Vagina (tissue), 2 donors: ENCODE data around the gene ZBTB7C. TPM values are rescaled to one million over a fixed set of nuclear protein-coding genes. Genes with fewer than 3 reads are reported as not detected.

Experiments used
- DNase-seq, 2 donors: peaks; one replicate each; pipeline ENCODE4 v3.0.0-alpha.2; 2017; ENCODE audit errors: extremely low spot score in 2 of 2
- H3K27ac ChIP-seq: fragments of 200-600 bp; sonication (generic); one replicate; pipeline ENCODE4 v1.5.1; 2019
- H3K27me3 ChIP-seq: fragments of 200-600 bp; sonication (generic); one replicate; pipeline ENCODE4 v1.5.1; 2019
- H3K36me3 ChIP-seq, 2 donors: fragments of 200-600 bp; sonication (generic); one replicate each; pipeline ENCODE4 v1.5.1; 2017 to 2019
- H3K4me1 ChIP-seq: fragments of 200-600 bp; sonication (generic); one replicate; pipeline ENCODE4 v1.5.1; 2019
- H3K4me3 ChIP-seq, 2 donors: fragments of 200-600 bp; sonication (generic); 1 replicate in 1 of 2; 2 replicates in 1 of 2; pipeline ENCODE4 v1.5.1; 2016 to 2019
- H3K9me3 ChIP-seq: fragments of 200-600 bp; sonication (generic); one replicate; pipeline ENCODE4 v1.5.1; 2019
- POLR2A ChIP-seq, 2 donors: fragments of 450-650 bp; IDR thresholded peaks; one replicate each; pipeline ENCODE4 v1.6.1; 2017; ENCODE audit warnings: antibody characterized with exemption in 2 of 2, mild to moderate bottlenecking in 2 of 2, moderate library complexity in 2 of 2
- POLR2AphosphoS5 ChIP-seq, 2 donors: sonication (generic); formaldehyde crosslinking; IDR thresholded peaks; one replicate each; pipeline ENCODE4 v1.9.0; 2017; ENCODE audit warnings: antibody characterized with exemption in 2 of 2, mild to moderate bottlenecking in 2 of 2, low read depth in 1 of 2; ENCODE audit not compliant: insufficient read depth in 1 of 2
- intact Hi-C: fragments of 100-400 bp; cut with DNase I; formaldehyde crosslinking; loops from one replicate; pipeline ENCODE4 v1.15.1; 2023
- total RNA-seq: library from RNA; depleted of rRNA; stranded (reverse); fragments of >200 nt; gene quantifications from one replicate; pipeline ENCODE4 v1.2.3, GENCODE V29; 2016
- TF ChIP-seq, protein P1 (sequence below), 3 experiments: fragments of 450-650 bp in 2 of 3; fragments of 200-600 bp in 1 of 3; sonication (generic) in 1 of 3; IDR thresholded peaks; one replicate each; pipeline ENCODE4 v1.5.1; 2017 to 2019; ENCODE audit warnings: antibody characterized with exemption in 3 of 3, mild to moderate bottlenecking in 2 of 3, moderate library complexity in 2 of 3

Gene ZBTB7C
- total RNA-seq, 1 donor from 2014 or later = 40.5 TPM

DNA sequence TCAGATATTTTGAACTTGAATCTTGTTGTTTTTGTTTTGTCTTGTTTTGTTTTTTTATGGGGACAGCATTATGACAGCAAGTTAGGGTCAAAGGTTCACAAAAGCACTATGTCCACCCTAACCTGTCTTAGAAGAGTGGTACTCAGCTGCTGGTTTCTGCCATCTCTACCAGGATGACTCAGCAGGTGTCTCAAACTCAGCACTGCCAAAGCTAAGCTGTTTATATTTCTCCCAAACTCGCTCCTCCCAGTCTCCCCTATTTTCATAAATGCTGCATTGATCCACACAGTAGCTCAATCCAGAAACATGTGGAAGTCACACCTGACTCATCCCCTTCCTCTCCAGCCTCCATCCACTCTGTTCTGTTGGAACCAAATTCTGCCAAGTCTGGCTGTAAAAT is 134.9 kb downstream of the ZBTB7C start:
- Histone ChIP-seq H3K36me3 (no peaks in the 10 kb centered on the region), H3K4me3 (no peak overlapping the region), H3K9me3 (no peaks in the 10 kb centered on the region), H3K27ac (no peak overlapping the region), H3K27me3 (no peaks in the 10 kb centered on the region), H3K4me1 (no peaks in the 10 kb centered on the region)
- no peak for DNase-seq
- intact Hi-C loops = no loop called here
- TF ChIP-seq, protein P1, sequence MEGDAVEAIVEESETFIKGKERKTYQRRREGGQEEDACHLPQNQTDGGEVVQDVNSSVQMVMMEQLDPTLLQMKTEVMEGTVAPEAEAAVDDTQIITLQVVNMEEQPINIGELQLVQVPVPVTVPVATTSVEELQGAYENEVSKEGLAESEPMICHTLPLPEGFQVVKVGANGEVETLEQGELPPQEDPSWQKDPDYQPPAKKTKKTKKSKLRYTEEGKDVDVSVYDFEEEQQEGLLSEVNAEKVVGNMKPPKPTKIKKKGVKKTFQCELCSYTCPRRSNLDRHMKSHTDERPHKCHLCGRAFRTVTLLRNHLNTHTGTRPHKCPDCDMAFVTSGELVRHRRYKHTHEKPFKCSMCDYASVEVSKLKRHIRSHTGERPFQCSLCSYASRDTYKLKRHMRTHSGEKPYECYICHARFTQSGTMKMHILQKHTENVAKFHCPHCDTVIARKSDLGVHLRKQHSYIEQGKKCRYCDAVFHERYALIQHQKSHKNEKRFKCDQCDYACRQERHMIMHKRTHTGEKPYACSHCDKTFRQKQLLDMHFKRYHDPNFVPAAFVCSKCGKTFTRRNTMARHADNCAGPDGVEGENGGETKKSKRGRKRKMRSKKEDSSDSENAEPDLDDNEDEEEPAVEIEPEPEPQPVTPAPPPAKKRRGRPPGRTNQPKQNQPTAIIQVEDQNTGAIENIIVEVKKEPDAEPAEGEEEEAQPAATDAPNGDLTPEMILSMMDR (IDR thresholded peaks at IDR 0.05) = no peak
- TF ChIP-seq POLR2A (IDR thresholded peaks at IDR 0.05) = no peak
- no peak for TF ChIP-seq POLR2AphosphoS5 (IDR thresholded peaks at IDR 0.05; ENCODE audit: insufficient read depth in 1 of 2, low read depth in 1 of 2)

DNA sequence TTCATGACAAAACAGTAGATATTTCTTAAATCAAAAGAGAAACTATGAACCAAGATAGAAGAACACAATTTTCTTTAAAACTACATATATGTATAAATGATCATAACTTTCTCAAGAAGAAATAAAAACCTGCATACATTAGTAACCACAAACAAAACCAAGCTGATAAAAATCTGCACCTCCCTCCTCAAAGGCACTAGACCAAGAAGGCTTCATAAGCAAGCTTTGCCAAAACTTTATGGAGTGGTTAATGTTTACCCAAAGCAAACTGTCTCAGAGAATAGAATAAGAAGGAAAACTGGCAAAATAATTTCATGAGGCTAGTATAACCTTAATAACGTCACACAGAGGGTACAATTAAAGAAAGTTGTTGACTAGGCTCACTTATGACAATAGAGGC is 138.3 kb downstream of the ZBTB7C start:
- intact Hi-C loops = no loop called here
- H3K9me3 ChIP-seq = no peaks in the 10 kb centered on the region
- no peak for TF ChIP-seq POLR2AphosphoS5 (IDR thresholded peaks at IDR 0.05; ENCODE audit: insufficient read depth in 1 of 2, low read depth in 1 of 2)
- TF ChIP-seq POLR2A (IDR thresholded peaks at IDR 0.05) = no peak
- TF ChIP-seq, protein P1 (IDR thresholded peaks at IDR 0.05) = no peak

DNA sequence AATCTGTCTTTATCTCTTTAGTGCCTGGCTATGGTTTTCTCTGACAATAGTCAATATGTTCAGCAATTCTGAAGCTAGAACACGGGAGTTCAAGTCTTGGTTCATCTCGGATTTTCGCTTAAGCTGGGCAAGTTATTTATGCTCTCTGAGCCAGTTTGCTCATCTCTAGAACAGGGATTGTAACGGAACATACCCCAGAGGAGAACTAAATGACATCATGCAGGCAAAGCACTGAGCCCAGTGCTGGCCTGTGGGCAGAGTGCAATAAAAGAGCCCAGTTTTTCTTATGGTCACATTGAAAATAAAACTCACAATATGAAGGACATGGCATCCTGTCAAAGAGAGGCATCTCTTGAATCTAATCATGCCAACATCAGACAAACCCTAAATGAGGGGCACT is 143.9 kb downstream of the ZBTB7C start:
- TF ChIP-seq, protein P1 (IDR thresholded peaks at IDR 0.05) = no peak
- TF ChIP-seq POLR2AphosphoS5 (IDR thresholded peaks at IDR 0.05; ENCODE audit: insufficient read depth in 1 of 2, low read depth in 1 of 2) (no peak), POLR2A (IDR thresholded peaks at IDR 0.05) (no peak)
- Histone ChIP-seq H3K36me3 (no peaks in the 10 kb centered on the region), H3K4me1 (no peaks in the 10 kb centered on the region), H3K4me3 (no peak overlapping the region), H3K27ac (no peak overlapping the region), H3K9me3 (no peaks in the 10 kb centered on the region), H3K27me3 (no peaks in the 10 kb centered on the region)
- intact Hi-C loops = no loop called here
- DNase-seq = no peak

More for the DNA sequence above, 138.3 kb downstream of the ZBTB7C start:
- Histone ChIP-seq H3K4me1 (no peaks in the 10 kb centered on the region), H3K36me3 (no peaks in the 10 kb centered on the region), H3K4me3 (no peak overlapping the region), H3K27me3 (no peaks in the 10 kb centered on the region), H3K27ac (no peak overlapping the region)
- DNase-seq = no peak

DNA sequence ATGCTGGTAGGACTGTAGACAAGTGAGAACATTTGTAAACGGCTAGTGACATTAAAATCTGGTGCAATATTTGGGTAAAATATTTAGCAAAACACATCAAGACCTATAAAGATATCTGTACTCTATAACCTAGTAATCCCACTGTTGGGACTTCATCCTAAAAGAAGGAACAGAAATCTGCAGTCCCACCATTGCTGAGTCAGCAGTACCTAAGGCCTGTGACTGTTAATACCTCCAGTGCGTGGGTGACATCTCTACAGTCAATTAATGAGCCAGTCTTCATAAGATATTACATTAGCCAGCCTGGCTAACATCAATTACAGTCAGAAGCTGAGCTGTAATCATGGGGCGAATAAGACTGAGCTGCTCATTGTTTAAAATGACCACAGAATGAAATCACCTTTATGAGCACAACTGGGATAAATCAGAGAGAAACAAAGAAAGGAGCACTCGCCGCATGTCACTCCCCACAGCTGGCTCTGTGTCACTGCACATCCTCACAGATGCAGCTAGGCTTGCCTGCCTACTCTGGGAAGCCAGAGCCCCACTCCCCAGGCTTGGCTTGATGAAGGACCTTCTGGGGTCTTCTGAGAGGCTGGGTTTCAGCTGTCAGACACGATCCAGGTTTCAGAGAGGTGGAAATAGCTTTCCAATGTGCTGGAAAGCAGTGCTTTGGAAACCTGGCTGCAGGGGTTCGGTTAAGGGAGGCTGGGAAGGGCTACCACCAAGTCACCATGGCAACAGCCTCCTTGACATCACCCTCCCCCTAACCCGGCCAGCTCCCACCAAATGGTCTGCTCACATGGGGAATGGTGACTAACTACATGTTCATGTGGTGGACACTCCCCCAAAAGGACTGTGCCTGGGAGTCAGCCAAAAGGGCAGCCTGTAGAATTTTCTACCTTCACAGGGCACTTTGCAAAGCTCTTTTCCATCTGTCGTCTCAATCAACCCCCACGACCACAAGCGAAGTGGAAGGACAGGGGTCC is 145.0 kb downstream of the ZBTB7C start:
- no peaks in the 10 kb centered on the region for H3K27me3 ChIP-seq
- TF ChIP-seq POLR2A (IDR thresholded peaks at IDR 0.05) (no peak), POLR2AphosphoS5 (IDR thresholded peaks at IDR 0.05; ENCODE audit: insufficient read depth in 1 of 2, low read depth in 1 of 2) (no peak)
- TF ChIP-seq, protein P1 (IDR thresholded peaks at IDR 0.05) = no peak
- intact Hi-C loops = no loop called here
- no peaks in the 10 kb centered on the region for H3K9me3 ChIP-seq
- no peak overlapping the region for H3K4me3 ChIP-seq
- no peak for DNase-seq
- no peaks in the 10 kb centered on the region for H3K4me1 ChIP-seq
- H3K27ac ChIP-seq = no peak overlapping the region
- no peaks in the 10 kb centered on the region for H3K36me3 ChIP-seq
